ENCODE results near the gene PPP2R3C.
"Not testable (repeated sequence)": the region's sequence is repeated elsewhere in the genome, so short reads cannot be mapped to it uniquely, and the experiment has no call there.

PPP2R3C gene

GRCh38 chr14:35043046-35043445 is 78.7 kb downstream of the PPP2R3C start:
- no peak for DNase-seq (ENCODE audit: extremely low read depth, low read depth)
- no peak for TF ChIP-seq CTCF (IDR thresholded peaks at IDR 0.05; ENCODE audit: low read depth, low read length)

GRCh38 chr14:35042632-35043031 is 79.2 kb downstream of the PPP2R3C start:
- DNase-seq (ENCODE audit: extremely low read depth, low read depth): no peak
- no peak for TF ChIP-seq CTCF (IDR thresholded peaks at IDR 0.05; ENCODE audit: low read depth, low read length)

- DNase-seq (ENCODE audit: extremely low read depth, low read depth): not testable (repeated sequence)
These were observed 83.5 kb downstream of the PPP2R3C start for GRCh38 chr14:35038312-35038711.

Measured in AG09319 (cell line).